ENCODE results near the gene MRI1. TPM values are rescaled to one million over a fixed set of nuclear protein-coding genes. Genes with fewer than 3 reads are reported as not detected.
A peak's percentile ranks its signal among the peaks of the same experiment; 100 is the strongest.

MRI1 gene
- total and polyA plus RNA-seq, 4 experiments from 2014 or later, result 3.5 to 52.3 (median 32.4) TPM

GRCh38 chr19:13765395-13766094 is 1.2 kb downstream of the MRI1 start:
- no peaks in the 10 kb centered on the region for H3K9me3 ChIP-seq (ENCODE audit: control insufficient read depth in 1 of 2, low read length in 2 of 2)
- peaks cover 16% of the 10 kb centered on the region for H3K4me1 ChIP-seq (ENCODE audit: insufficient read depth, low read length)
- DNase-seq, result no peak
- Mint-ChIP-seq H3K4me3 (peak overlapping the region; percentile 83 to 91 (median 90)), H3K27me3 (no peaks in the 10 kb centered on the region), H3K27ac (peak overlapping the region in 6 of 7 donors; percentile 92 to 95 (median 94)), H3K9me3 (no peaks in the 10 kb centered on the region), H3K36me3 (peaks cover 11 to 25% of the 10 kb centered on the region in 2 donors), H3K4me1 (peaks cover 13 to 27% (median 18%) of the 10 kb centered on the region in 4 donors)
- peak overlapping the region; percentile 40 for H3K27ac ChIP-seq (ENCODE audit: low read depth, low read length)
- CTCF ChIA-PET (ENCODE audit: partially characterized antibody), result interaction anchor here (1.4 to 1.5 kb wide), 2 partner anchors 19 to 21 kb away, joined by 3 to 5 read pairs; no protein-coding TSS in a partner anchor
- H3K27me3 ChIP-seq (ENCODE audit: insufficient read depth, low read length), result no peaks in the 10 kb centered on the region
- POLR2A ChIA-PET (ENCODE audit: partially characterized antibody), result interaction anchor here (0.5 to 2.8 kb wide), 10 partner anchors 9 to 353 kb away, joined by 3 to 27 read pairs (median 6); partner anchors contain the start of genes C19orf53 and ZSWIM4
- peak overlapping the region; percentile 34 to 42 for H3K4me3 ChIP-seq (ENCODE audit: low read length in 2 of 2)
- H3K36me3 ChIP-seq (ENCODE audit: insufficient read depth, low read length), result peaks cover 7% of the 10 kb centered on the region
- intact Hi-C loops (cut with micrococcal nuclease), result no loop called here

DNA sequence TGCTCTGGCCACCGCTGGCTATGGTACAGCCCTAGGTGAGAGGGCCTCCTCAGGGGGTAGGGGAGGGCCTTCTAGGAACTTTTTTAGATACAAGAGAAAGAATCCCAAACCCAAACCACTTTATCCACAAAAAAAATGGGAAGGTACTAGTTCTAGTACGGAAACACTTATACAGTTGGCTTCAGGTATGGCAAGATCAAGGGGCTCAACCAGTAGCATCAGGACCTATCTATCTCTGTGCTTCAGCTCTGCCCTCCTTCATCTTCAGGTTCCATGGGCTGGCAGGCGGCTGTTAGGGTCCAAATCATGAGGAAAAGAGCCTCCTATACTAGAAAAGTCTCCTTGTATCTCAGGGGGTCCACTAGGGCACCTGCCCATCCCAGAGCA is 1.8 kb downstream of the MRI1 start:
- H3K4me1 ChIP-seq (ENCODE audit: insufficient read depth, low read length), result peaks cover 16% of the 10 kb centered on the region
- Mint-ChIP-seq H3K36me3 (peaks cover 11 to 22% of the 10 kb centered on the region in 2 donors), H3K9me3 (no peaks in the 10 kb centered on the region), H3K4me1 (peaks cover 13 to 27% (median 18%) of the 10 kb centered on the region in 4 donors), H3K27ac (peak overlapping the region in 5 of 7 donors; percentile 26 to 78 (median 57)), H3K27me3 (no peaks in the 10 kb centered on the region), H3K4me3 (peak overlapping the region in 7 of 8 donors; percentile 32 to 91 (median 90))
- no peak overlapping the region for H3K4me3 ChIP-seq (ENCODE audit: low read length in 2 of 2)
- intact Hi-C loops (cut with micrococcal nuclease), result no loop called here
- no peak overlapping the region for H3K27ac ChIP-seq (ENCODE audit: low read depth, low read length)
- no peak for DNase-seq
- ChIA-PET POLR2A (ENCODE audit: partially characterized antibody) (interaction anchor here (2.8 kb wide), 1 partner anchor 9 kb away, joined by 23 read pairs; the partner anchor contains the start of gene C19orf53), CTCF (ENCODE audit: partially characterized antibody) (no interaction called here)
- no peaks in the 10 kb centered on the region for H3K27me3 ChIP-seq (ENCODE audit: insufficient read depth, low read length)
- no peaks in the 10 kb centered on the region for H3K9me3 ChIP-seq (ENCODE audit: control insufficient read depth in 1 of 2, low read length in 2 of 2)
- peaks cover 7% of the 10 kb centered on the region for H3K36me3 ChIP-seq (ENCODE audit: insufficient read depth, low read length)

GRCh38 chr19:13768510-13768909 is 4.2 kb downstream of the MRI1 start:
- intact Hi-C loops (cut with micrococcal nuclease), result no loop called here
- ChIA-PET POLR2A (ENCODE audit: partially characterized antibody) (interaction anchor here (1.2 to 2.2 kb wide), 2 partner anchors 8 to 20 kb away, joined by 3 to 10 read pairs; a partner anchor contains a TSS), CTCF (ENCODE audit: partially characterized antibody) (no interaction called here)
- Histone ChIP-seq H3K27ac (ENCODE audit: low read depth, low read length) (no peak overlapping the region), H3K36me3 (ENCODE audit: insufficient read depth, low read length) (peaks cover 6% of the 10 kb centered on the region), H3K4me3 (ENCODE audit: low read length in 2 of 2) (no peak overlapping the region), H3K9me3 (ENCODE audit: control insufficient read depth in 1 of 2, low read length in 2 of 2) (no peaks in the 10 kb centered on the region), H3K27me3 (ENCODE audit: insufficient read depth, low read length) (no peaks in the 10 kb centered on the region), H3K4me1 (ENCODE audit: insufficient read depth, low read length) (peaks cover 16% of the 10 kb centered on the region)
- Mint-ChIP-seq H3K9me3 (no peaks in the 10 kb centered on the region), H3K4me3 (no peak overlapping the region), H3K36me3 (peaks cover 11 to 18% of the 10 kb centered on the region in 2 donors), H3K4me1 (peaks cover 12 to 20% (median 16%) of the 10 kb centered on the region in 4 donors), H3K27ac (no peak overlapping the region), H3K27me3 (no peaks in the 10 kb centered on the region)
- no peak for DNase-seq

DNA sequence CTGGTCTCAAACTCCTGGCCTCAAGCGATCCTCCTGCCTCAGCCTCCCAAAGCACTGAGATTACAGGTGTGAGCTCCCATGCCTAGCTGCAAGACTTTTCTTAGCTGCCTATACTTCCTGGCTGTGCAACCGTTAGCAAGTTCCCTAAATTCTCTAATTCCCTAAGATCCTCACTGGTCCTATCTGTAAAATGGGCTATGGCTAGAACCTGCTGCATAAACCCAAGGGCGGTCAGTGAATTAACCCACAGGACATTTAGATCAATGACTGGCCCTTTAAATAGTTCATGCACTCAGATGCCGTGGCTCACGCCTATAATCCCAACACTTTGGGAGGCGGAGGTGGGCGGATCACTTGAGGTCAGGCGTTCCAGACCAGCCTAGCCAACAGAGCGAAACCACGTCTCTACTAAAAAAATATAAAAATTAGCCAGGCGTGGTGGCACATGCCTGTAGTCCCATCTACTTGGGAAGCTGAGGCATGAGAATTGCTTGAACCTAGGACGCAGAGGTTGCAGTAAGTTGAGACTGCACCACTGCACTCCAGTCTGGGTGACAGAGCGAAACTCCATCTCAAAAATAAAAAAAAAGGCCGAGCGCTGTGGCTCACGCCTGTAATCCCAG is 5.8 kb downstream of the MRI1 start:
- no peaks in the 10 kb centered on the region for H3K27me3 ChIP-seq (ENCODE audit: insufficient read depth, low read length)
- H3K9me3 ChIP-seq (ENCODE audit: control insufficient read depth in 1 of 2, low read length in 2 of 2), result no peaks in the 10 kb centered on the region
- no peak for DNase-seq
- Mint-ChIP-seq H3K4me1 (peaks cover 13 to 25% (median 18%) of the 10 kb centered on the region in 4 donors), H3K27ac (peak overlapping the region in 1 of 7 donors; percentile 7), H3K4me3 (no peak overlapping the region), H3K9me3 (no peaks in the 10 kb centered on the region), H3K27me3 (no peaks in the 10 kb centered on the region), H3K36me3 (peaks cover 8 to 28% of the 10 kb centered on the region in 2 donors)
- intact Hi-C loops (cut with micrococcal nuclease), result no loop called here
- no peak overlapping the region for H3K4me3 ChIP-seq (ENCODE audit: low read length in 2 of 2)
- CTCF ChIA-PET (ENCODE audit: partially characterized antibody), result no interaction called here
- H3K27ac ChIP-seq (ENCODE audit: low read depth, low read length), result no peak overlapping the region
- H3K36me3 ChIP-seq (ENCODE audit: insufficient read depth, low read length), result peaks cover 6% of the 10 kb centered on the region
- H3K4me1 ChIP-seq (ENCODE audit: insufficient read depth, low read length), result peaks cover 14% of the 10 kb centered on the region
- POLR2A ChIA-PET (ENCODE audit: partially characterized antibody), result interaction anchor here (0.7 kb wide), 1 partner anchor 66 kb away, joined by 3 read pairs; no protein-coding TSS in a partner anchor

- CTCF ChIA-PET (ENCODE audit: partially characterized antibody), result interaction anchor here (0.7 to 3.0 kb wide), 10 partner anchors 10 to 188 kb away, joined by 3 to 16 read pairs (median 3); partner anchors contain the start of gene ZSWIM4
- no peaks in the 10 kb centered on the region for H3K27me3 Mint-ChIP-seq
- peaks cover 29% of the 10 kb centered on the region for H3K36me3 ChIP-seq (ENCODE audit: insufficient read depth, low read length)
- intact Hi-C loops (cut with micrococcal nuclease), result loop anchor here (1.0 kb wide), 2 partner anchors 21 to 307 kb away; partner anchors contain the start of gene ZSWIM4
- no peaks in the 10 kb centered on the region for H3K9me3 Mint-ChIP-seq
- peak within 1 kb of the TSS; percentile 87 to 90 for H3K4me3 ChIP-seq (ENCODE audit: low read length in 2 of 2)
- H3K4me1 Mint-ChIP-seq, result peaks cover 12 to 36% (median 25%) of the 10 kb centered on the region in 4 donors
- no peaks in the 10 kb centered on the region for H3K9me3 ChIP-seq (ENCODE audit: control insufficient read depth in 1 of 2, low read length in 2 of 2)
- H3K27me3 ChIP-seq (ENCODE audit: insufficient read depth, low read length), result no peaks in the 10 kb centered on the region
- peak within 1 kb of the TSS; percentile 84 for H3K27ac ChIP-seq (ENCODE audit: low read depth, low read length)
- DNase-seq, result peak; percentile 84 to 92 (median 87)
- H3K4me3 Mint-ChIP-seq, result peak within 1 kb of the TSS; percentile 96 to 100 (median 100)
- H3K4me1 ChIP-seq (ENCODE audit: insufficient read depth, low read length), result peaks cover 23% of the 10 kb centered on the region
- POLR2A ChIA-PET (ENCODE audit: partially characterized antibody), result interaction anchor here (0.5 to 3.3 kb wide), 25 partner anchors 9 to 1006 kb away, joined by 3 to 48 read pairs (median 5); partner anchors contain the start of genes IL27RA, MRI1 and ZSWIM4
- peaks cover 14 to 52% of the 10 kb centered on the region in 2 donors for H3K36me3 Mint-ChIP-seq
- peak within 1 kb of the TSS; percentile 92 to 100 (median 98) for H3K27ac Mint-ChIP-seq
These were observed 10.2 kb downstream of the MRI1 start, which contains the start of gene C19orf53 for GRCh38 chr19:13774217-13775191. Gene C19orf53, plus strand, starts transcription at chr19:13774456. Its CDS starts 22 bp downstream, at chr19:13774478.

DNA sequence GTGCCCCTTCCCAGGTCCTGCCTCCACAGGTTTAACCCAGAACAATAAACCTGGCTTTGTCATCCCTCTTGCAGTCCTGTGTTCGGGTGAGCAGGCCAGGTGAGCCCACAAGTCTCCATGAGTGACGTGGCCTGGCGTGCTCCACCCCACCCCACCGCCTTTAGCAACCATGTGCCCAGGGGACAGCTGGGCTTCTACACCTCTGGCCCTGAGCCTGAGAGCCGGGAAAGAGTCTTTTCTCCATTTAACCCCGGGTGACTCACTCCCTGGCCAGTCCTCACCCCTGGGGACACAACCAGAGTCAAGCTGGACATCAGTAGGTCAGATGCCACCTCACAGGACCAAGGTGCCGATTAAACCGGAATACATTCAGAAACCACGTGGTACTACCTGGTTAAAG is 14.1 kb downstream of the MRI1 start:
- Histone ChIP-seq H3K9me3 (ENCODE audit: control insufficient read depth in 1 of 2, low read length in 2 of 2) (no peaks in the 10 kb centered on the region), H3K27ac (ENCODE audit: low read depth, low read length) (no peak overlapping the region), H3K4me1 (ENCODE audit: insufficient read depth, low read length) (peaks cover 23% of the 10 kb centered on the region), H3K27me3 (ENCODE audit: insufficient read depth, low read length) (no peaks in the 10 kb centered on the region), H3K4me3 (ENCODE audit: low read length in 2 of 2) (no peak overlapping the region), H3K36me3 (ENCODE audit: insufficient read depth, low read length) (peaks cover 23% of the 10 kb centered on the region)
- ChIA-PET POLR2A (ENCODE audit: partially characterized antibody) (interaction anchor here (2.0 to 2.3 kb wide), 2 partner anchors 17 to 30 kb away, joined by 6 to 8 read pairs; partner anchors contain the start of gene ZSWIM4), CTCF (ENCODE audit: partially characterized antibody) (interaction anchor here (2.7 kb wide), 1 partner anchor 84 kb away, joined by 12 read pairs; no protein-coding TSS in a partner anchor)
- no peak for DNase-seq
- intact Hi-C loops (cut with micrococcal nuclease), result no loop called here
- H3K36me3 Mint-ChIP-seq, result peaks cover 6 to 44% of the 10 kb centered on the region in 2 donors
- peaks cover 14 to 38% (median 25%) of the 10 kb centered on the region in 4 donors for H3K4me1 Mint-ChIP-seq
- no peaks in the 10 kb centered on the region for H3K9me3 Mint-ChIP-seq
- no peaks in the 10 kb centered on the region for H3K27me3 Mint-ChIP-seq
- H3K27ac Mint-ChIP-seq, result peak overlapping the region in 2 of 7 donors; percentile 36 to 42
- H3K4me3 Mint-ChIP-seq, result peak overlapping the region in 1 of 8 donors; percentile 20

Measured in CD4-positive, alpha-beta memory T cell (primary cell).